ENCODE measurements around the gene ABCA4.

GRCh38 chr1:94103608-94104007 lies 17.3 kb downstream of the ABCA4 start:
- TF ChIP-seq CTCF (IDR thresholded peaks at IDR 0.05), result no peak
- TF ChIP-seq POLR2A (IDR thresholded peaks at IDR 0.05), result no peak
